HCT116 (cell line): ENCODE data around the gene DENND11. TPM values are rescaled to one million over a fixed set of nuclear protein-coding genes. Genes with fewer than 3 reads are reported as not detected.

Source experiments
- ATAC-seq: fragments of 200-7000 bp; cut with Tn5 transposase; 2 replicates; pipeline ENCODE4 v1.9.1; 2020; ENCODE audit warnings: mild to moderate bottlenecking, moderate library complexity
- BruUV-seq: library from RNA; stranded (reverse); fragments of 400-500 nt; replicated peaks from 2 replicates; lab custom pipeline; 2021; lab: Mats Ljungman, UMichigan
- CTCF ChIA-PET: fragments of 300-600 bp; sonication (Branson Sonifier 250); formaldehyde crosslinking; loops from one replicate; lab custom pipeline; 2021; ENCODE audit warnings: antibody characterized with exemption; lab: Charles Lee
- POLR2A ChIA-PET: fragments of 300-600, 350-600 bp; sonication (Branson Sonifier 250); formaldehyde crosslinking; loops from one replicate; lab custom pipeline; 2021; ENCODE audit warnings: antibody characterized with exemption; lab: Charles Lee
- RAD21 ChIA-PET, 2 experiments: fragments of 300-600 bp; sonication (Branson Sonifier 250); formaldehyde crosslinking; loops; one replicate each; lab custom pipeline; 2023; ENCODE audit warnings: low total read pairs in 2 of 2; ENCODE audit not compliant: uncharacterized antibody in 2 of 2, unreplicated experiment in 2 of 2, low non-redundant PET in 1 of 2; lab: Charles Lee
- DNase-seq: peaks from one replicate; pipeline ENCODE4 v3.0.0-alpha.2; 2010; ENCODE audit warnings: low read depth, low spot score
- H2AFZ ChIP-seq: fragments of 200-600 bp; shearing (Covaris generic), sonication (generic); 2 replicates; pipeline ENCODE4 v1.6.1; 2017; ENCODE audit warnings: low read depth, mixed run types, mixed read lengths, antibody characterized with exemption, low read length; ENCODE audit not compliant: poor library complexity, severe bottlenecking
- H3K27ac ChIP-seq: 2 replicates; pipeline ENCODE4 v1.5.1; 2012; ENCODE audit warnings: low read depth, low read length
- H3K27me3 ChIP-seq: fragments of 200-600 bp; sonication (generic); 2 replicates; pipeline ENCODE4 v1.6.1; 2016; ENCODE audit warnings: mixed run types, low read length, mixed read lengths; ENCODE audit not compliant: insufficient read depth
- H3K36me3 ChIP-seq, 2 experiments: fragments of 200-500 bp in 1 of 2; fragments of 200-600 bp in 1 of 2; sonication (Bioruptor generic) in 1 of 2; sonication (generic) in 1 of 2; 2 replicates each; pipeline versions ENCODE4 v1.5.1 to v1.6.1; 2014 to 2016; ENCODE audit warnings: low read length in 2 of 2, inconsistent platforms in 1 of 2, mixed read lengths in 1 of 2, mixed run types in 1 of 2; ENCODE audit not compliant: insufficient read depth in 2 of 2, control insufficient read depth in 1 of 2
- H3K4me1 ChIP-seq, 2 experiments: fragments of 200-600 bp in 1 of 2; sonication (generic) in 1 of 2; 2 replicates each; pipeline versions ENCODE4 v1.5.1 to v1.6.1; 2012 to 2017; ENCODE audit warnings: low read length in 2 of 2, inconsistent platforms in 1 of 2, mild to moderate bottlenecking in 1 of 2, mixed read lengths in 1 of 2, mixed run types in 1 of 2, moderate library complexity in 1 of 2; ENCODE audit not compliant: insufficient read depth in 2 of 2, control insufficient read depth in 1 of 2
- H3K4me2 ChIP-seq: fragments of 200-600 bp; sonication (generic); 2 replicates; pipeline ENCODE4 v1.6.1; 2017; ENCODE audit warnings: mixed run types, low read length, mixed read lengths
- H3K4me3 ChIP-seq, 2 experiments: fragments of 200-600 bp in 1 of 2; sonication (generic) in 1 of 2; replicated peaks in 1 of 2; 2 replicates each; pipeline ENCODE4 v1.5.1; 2011 to 2016; ENCODE audit warnings: low read length in 2 of 2, control low read depth in 1 of 2, low read depth in 1 of 2, mild to moderate bottlenecking in 1 of 2, mixed read lengths in 1 of 2, mixed run types in 1 of 2
- H3K79me2 ChIP-seq: fragments of 200-600 bp; sonication (generic); 2 replicates; pipeline ENCODE4 v1.6.1; 2017; ENCODE audit warnings: mild to moderate bottlenecking, mixed run types, low read length, moderate library complexity, mixed read lengths; ENCODE audit not compliant: insufficient read depth
- H3K9ac ChIP-seq: fragments of 200-600 bp; sonication (generic); 2 replicates; pipeline ENCODE4 v1.6.1; 2016; ENCODE audit warnings: low read length, mixed read lengths
- H3K9me2 ChIP-seq: fragments of 200-600 bp; sonication (generic), shearing (Covaris generic); 2 replicates; pipeline ENCODE4 v1.6.1; 2017; ENCODE audit warnings: mixed run types, mild to moderate bottlenecking, moderate library complexity; ENCODE audit not compliant: insufficient read depth
- H3K9me3 ChIP-seq, 2 experiments: fragments of 200-500 bp in 1 of 2; fragments of 200-600 bp in 1 of 2; sonication (Bioruptor generic) in 1 of 2; sonication (generic) in 1 of 2; 2 replicates each; pipeline ENCODE4 v1.6.1; 2014 to 2017; ENCODE audit warnings: low read length in 2 of 2, mixed read lengths in 2 of 2, inconsistent platforms in 1 of 2, low read depth in 1 of 2, mild to moderate bottlenecking in 1 of 2, mixed run types in 1 of 2, moderate library complexity in 1 of 2; ENCODE audit not compliant: control insufficient read depth in 1 of 2, insufficient read depth in 1 of 2
- H4K20me1 ChIP-seq: fragments of 200-600 bp; sonication (generic), shearing (Covaris generic); 2 replicates; pipeline ENCODE4 v1.6.1; 2017; ENCODE audit warnings: mixed run types, mild to moderate bottlenecking, moderate library complexity; ENCODE audit not compliant: insufficient read depth
- ATF3 ChIP-seq: IDR thresholded peaks from 2 replicates; pipeline ENCODE4 v1.6.1; 2012
- CBX3 ChIP-seq: IDR thresholded peaks from 2 replicates; pipeline ENCODE4 v1.6.1; 2012; ENCODE audit warnings: low read depth
- CTCF ChIP-seq, 3 experiments: fragments of 200-600 bp in 1 of 3; sonication (generic) in 1 of 3; IDR thresholded peaks in 2 of 3; conservative IDR thresholded peaks in 1 of 3; 2 replicates each; pipeline ENCODE4 v1.5.1; 2012 to 2017; ENCODE audit warnings: low read depth in 2 of 3, low read length in 2 of 3, antibody characterized with exemption in 1 of 3, borderline replicate concordance in 1 of 3, control low read depth in 1 of 3, mild to moderate bottlenecking in 1 of 3, mixed read lengths in 1 of 3, mixed run types in 1 of 3, moderate library complexity in 1 of 3; ENCODE audit not compliant: insufficient read depth in 1 of 3
- ELF1 ChIP-seq: IDR thresholded peaks from 2 replicates; pipeline ENCODE4 v1.6.1; 2012; ENCODE audit warnings: low read depth, borderline replicate concordance
- EZH2 ChIP-seq: fragments of 200-600 bp; sonication (generic); IDR thresholded peaks from 2 replicates; pipeline ENCODE4 v1.6.1; 2017; ENCODE audit warnings: antibody characterized with exemption, mixed run types
- FOSL1 ChIP-seq: IDR thresholded peaks from 2 replicates; pipeline ENCODE4 v1.6.1; 2012; ENCODE audit warnings: low read depth
- POLR2A ChIP-seq: IDR thresholded peaks from 2 replicates; pipeline ENCODE4 v1.7.0; 2011; ENCODE audit warnings: borderline replicate concordance; ENCODE audit not compliant: insufficient read depth, insufficient read length; ENCODE audit errors: extremely low read depth
- REST ChIP-seq: IDR thresholded peaks from 2 replicates; pipeline ENCODE4 v1.6.1; 2012; ENCODE audit warnings: low read depth
- SRF ChIP-seq: IDR thresholded peaks from 2 replicates; pipeline ENCODE4 v1.6.1; 2012; ENCODE audit warnings: low read depth
- TCF7L2 ChIP-seq: IDR thresholded peaks from 2 replicates; pipeline ENCODE4 v1.7.0; 2011; ENCODE audit warnings: borderline replicate concordance, inconsistent platforms; ENCODE audit not compliant: insufficient read depth, insufficient read length; ENCODE audit errors: extremely low read depth
- YY1 ChIP-seq: IDR thresholded peaks from 2 replicates; pipeline ENCODE4 v1.6.1; 2011; ENCODE audit warnings: low read length, low read depth, moderate library complexity, mild to moderate bottlenecking; ENCODE audit not compliant: insufficient replicate concordance; ENCODE audit errors: extremely low read depth
- ZFX ChIP-seq: fragments of 450-650 bp; IDR thresholded peaks from 2 replicates; pipeline ENCODE4 v1.6.1; 2017
- intact Hi-C: fragments of 100-400 bp; cut with micrococcal nuclease; formaldehyde crosslinking; loops from 2 replicates; pipeline ENCODE4 v1.10.0; 2022
- total RNA-seq: library from RNA; stranded (reverse); gene quantifications from one replicate; pipeline ENCODE4 v1.2.1, GENCODE V29; 2021; ENCODE audit not compliant: unreplicated experiment
- TF ChIP-seq, protein P1 (sequence below): IDR thresholded peaks from 2 replicates; pipeline ENCODE4 v1.6.1; 2012

DENND11 gene
- total RNA-seq, 1 experiment from 2014 or later, result 23.4 TPM

DNA sequence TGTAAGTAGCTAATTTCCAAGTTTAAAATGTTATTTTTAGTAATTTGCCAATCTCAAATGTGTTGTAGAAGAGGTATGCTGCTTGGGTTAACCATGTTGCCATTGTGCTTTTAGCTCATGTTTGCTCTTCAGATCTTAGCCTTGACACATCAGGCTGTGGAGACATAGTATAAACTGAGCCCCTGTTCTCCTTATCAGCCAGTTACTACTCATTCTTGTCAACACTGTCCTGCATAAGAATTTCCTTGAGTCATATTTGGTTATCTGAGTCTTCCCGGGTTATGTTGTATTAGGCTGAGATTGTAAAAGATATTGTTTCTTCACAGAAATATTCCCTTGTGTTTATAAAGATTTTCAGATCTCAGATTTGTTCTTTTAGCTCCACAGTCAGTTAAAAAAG is 40.3 kb upstream of the DENND11 start:
- H3K4me3 ChIP-seq, result no peak overlapping the region
- H3K79me2 ChIP-seq, result peaks cover 87% of the 10 kb centered on the region
- no peak for ATAC-seq
- POLR2A ChIA-PET, result no interaction called here
- intact Hi-C loops, result no loop called here
- TF ChIP-seq ZFX (no peak), TCF7L2 (no peak), CBX3 (no peak), ELF1 (no peak)
- TF ChIP-seq, protein P1, sequence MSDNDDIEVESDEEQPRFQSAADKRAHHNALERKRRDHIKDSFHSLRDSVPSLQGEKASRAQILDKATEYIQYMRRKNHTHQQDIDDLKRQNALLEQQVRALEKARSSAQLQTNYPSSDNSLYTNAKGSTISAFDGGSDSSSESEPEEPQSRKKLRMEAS, result no peak
- no peak overlapping the region for H3K9ac ChIP-seq
- CTCF ChIA-PET, result no interaction called here
- RAD21 ChIA-PET, result no interaction called here
- H3K36me3 ChIP-seq, result peaks cover 58 to 62% of the 10 kb centered on the region in 2 experiments
- BruUV-seq, result no TSS peak
- no peaks in the 10 kb centered on the region for H3K9me2 ChIP-seq
- H3K4me1 ChIP-seq, result peaks cover 4 to 8% of the 10 kb centered on the region in 2 experiments; a peak in 3 of 4 replicates
- H3K4me2 ChIP-seq, result no peak overlapping the region
- no peak for DNase-seq
- H3K27me3 ChIP-seq, result no peaks in the 10 kb centered on the region
- no peak overlapping the region for H3K27ac ChIP-seq
- H2AFZ ChIP-seq, result no peak overlapping the region
- H3K9me3 ChIP-seq, result no peaks in the 10 kb centered on the region
- H4K20me1 ChIP-seq, result peaks cover 6% of the 10 kb centered on the region; the same call in 1 of the 2 replicates

DNA sequence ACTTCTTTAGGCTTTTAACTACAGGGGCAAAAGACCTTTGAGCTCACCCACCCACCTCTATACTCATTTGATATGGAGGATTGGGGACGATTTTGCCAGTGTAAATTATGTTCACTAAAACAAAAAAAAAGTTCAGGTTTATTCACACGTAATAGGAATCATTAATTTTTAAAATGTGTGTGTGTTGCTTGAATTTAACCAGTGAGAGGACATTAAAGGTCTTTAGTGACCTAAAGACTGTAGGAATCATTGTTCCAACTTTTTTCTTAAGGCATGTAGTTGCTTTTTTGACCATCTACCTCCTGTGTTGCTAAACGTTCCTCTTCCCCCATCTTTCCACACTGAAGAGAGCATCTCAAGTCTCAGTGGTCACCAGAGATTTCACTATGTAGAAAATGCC is 37.3 kb upstream of the DENND11 start:
- Histone ChIP-seq H3K9ac (peak overlapping the region; percentile 89), H2AFZ (no peak overlapping the region), H3K4me2 (peak overlapping the region; percentile 84), H3K9me3 (no peaks in the 10 kb centered on the region), H3K4me3 (peak overlapping the region; percentile 86 to 88), H3K36me3 (peaks cover 35 to 36% of the 10 kb centered on the region in 2 experiments), H4K20me1 (peaks cover 6% of the 10 kb centered on the region; the same call in 1 of the 2 replicates), H3K4me1 (peaks cover 4 to 13% of the 10 kb centered on the region in 2 experiments; a peak in 3 of 4 replicates), H3K79me2 (peaks cover 61% of the 10 kb centered on the region), H3K27me3 (no peaks in the 10 kb centered on the region), H3K9me2 (no peaks in the 10 kb centered on the region), H3K27ac (no peak overlapping the region)
- CTCF ChIA-PET, result interaction anchor here (1.5 to 1.6 kb wide), 2 partner anchors 17 to 31 kb away, joined by 3 to 4 read pairs; partner anchors contain the start of gene WEE2
- intact Hi-C loops, result loop anchor here (2.0 to 10.0 kb wide), 2 partner anchors 184 to 724 kb away; partner anchors contain the start of genes AGK and MRPS33
- ATAC-seq, result no peak
- RAD21 ChIA-PET, result no interaction called here
- POLR2A ChIA-PET, result no interaction called here
- DNase-seq, result no peak
- BruUV-seq, result no TSS peak
- no peak for TF ChIP-seq ZFX
- TF ChIP-seq ELF1, result no peak
- TF ChIP-seq, protein P1, result no peak
- TF ChIP-seq CBX3, result no peak
- no peak for TF ChIP-seq CTCF (IDR thresholded peaks at IDR 0.05 in 2 of 3, conservative IDR thresholded peaks at IDR 0.05 in 1 of 3; ENCODE audit: borderline replicate concordance in 1 of 3, insufficient read depth in 1 of 3, low read depth in 2 of 3, low read length in 2 of 3)
- TF ChIP-seq YY1, result no peak
- TF ChIP-seq POLR2A, result no peak
- TF ChIP-seq ATF3, result no peak
- no peak for TF ChIP-seq SRF
- TF ChIP-seq EZH2, result no peak
- no peak for TF ChIP-seq REST
- no peak for TF ChIP-seq FOSL1
